Thymus (tissue), 11 donors: Measurements from ENCODE around the gene PEAK1. TPM values are rescaled to one million over a fixed set of nuclear protein-coding genes. Genes with fewer than 3 reads are reported as not detected.

Experiments used
- DNase-seq, 9 donors: peaks; one replicate each; pipeline ENCODE4 v3.0.0-alpha.2; 2013; ENCODE audit warnings: low spot score in 9 of 9, low read depth in 6 of 9, missing footprints in 1 of 9
- H3K27ac ChIP-seq, 2 donors: one replicate each; pipeline ENCODE4 v1.5.1; 2013; ENCODE audit warnings: control low read depth in 1 of 2, low read depth in 1 of 2, low read length in 1 of 2, mild to moderate bottlenecking in 1 of 2, moderate library complexity in 1 of 2
- H3K27me3 ChIP-seq, 2 donors: one replicate each; pipeline ENCODE4 v1.5.1; 2013; ENCODE audit warnings: low read length in 1 of 2; ENCODE audit not compliant: control insufficient read depth in 2 of 2, insufficient read depth in 1 of 2
- H3K36me3 ChIP-seq, 2 donors: one replicate each; pipeline ENCODE4 v1.5.1; 2013; ENCODE audit warnings: low read length in 1 of 2, mild to moderate bottlenecking in 1 of 2, moderate library complexity in 1 of 2; ENCODE audit not compliant: control insufficient read depth in 2 of 2, insufficient read depth in 2 of 2
- H3K4me1 ChIP-seq, 2 donors: one replicate each; pipeline ENCODE4 v1.5.1; 2013; ENCODE audit warnings: low read length in 2 of 2; ENCODE audit not compliant: control insufficient read depth in 2 of 2, insufficient read depth in 2 of 2
- H3K4me3 ChIP-seq, 2 donors: one replicate each; pipeline ENCODE4 v1.5.1; 2013; ENCODE audit warnings: low read length in 2 of 2, control low read depth in 1 of 2, mild to moderate bottlenecking in 1 of 2
- H3K9me3 ChIP-seq, 2 donors: one replicate each; pipeline ENCODE4 v1.5.1; 2013; ENCODE audit warnings: low read length in 1 of 2, mild to moderate bottlenecking in 1 of 2; ENCODE audit not compliant: control insufficient read depth in 2 of 2, insufficient read depth in 1 of 2
- WGBS: extraction: QIAGEN DNeasy Blood & Tissue Kit; methylation state at CpG from one replicate; pipeline ENCODE4 v1.1.7; 2013; 5-methylcytosine and 5-hydroxymethylcytosine counted together
- polyA plus RNA-seq: library from polyadenylated mRNA; stranded (reverse); fragments of 200-250 nt; gene quantifications from one replicate; pipeline ENCODE4 v1.2.3, GENCODE V29; 2013
- total RNA-seq: library from RNA; stranded (reverse); fragments of 120-200 nt; gene quantifications from one replicate; pipeline ENCODE4 v1.2.4, GENCODE V29; 2013
- donor health status: healthy.

Gene PEAK1
- total and polyA plus RNA-seq, 2 donors = 4.7 to 7.8 TPM

GRCh38 chr15:77112838-77113504, 306.9 kb downstream of the PEAK1 start:
- no peaks in the 10 kb centered on the region for H3K27me3 ChIP-seq
- H3K4me3 ChIP-seq = no peak overlapping the region
- H3K27ac ChIP-seq = no peak overlapping the region
- 95% methylated on average over 2 of the region's 2 CpGs for WGBS
- no peaks in the 10 kb centered on the region for H3K4me1 ChIP-seq
- no peak for DNase-seq
- no peaks in the 10 kb centered on the region for H3K9me3 ChIP-seq
- H3K36me3 ChIP-seq = peaks cover 6 to 7% of the 10 kb centered on the region in 2 donors

DNA sequence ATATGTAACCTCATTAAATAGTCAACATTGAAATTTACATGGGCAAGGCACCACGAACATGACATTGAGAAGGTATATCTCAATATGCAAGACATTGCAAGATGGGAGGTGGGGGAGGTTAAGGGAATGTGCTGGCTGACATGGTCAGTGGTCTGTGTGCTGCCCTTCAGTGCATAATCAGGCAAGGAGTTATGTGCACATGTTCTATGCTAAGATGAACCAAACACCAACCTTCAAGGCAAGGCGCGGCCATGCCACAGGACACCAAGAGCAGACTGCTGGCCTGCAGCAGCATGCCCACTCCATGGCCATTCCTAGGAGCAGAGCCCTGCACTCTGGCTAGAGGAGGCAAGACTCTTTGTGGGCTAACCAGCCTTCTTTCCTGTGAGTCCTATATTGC, 308.1 kb downstream of the PEAK1 start:
- Histone ChIP-seq H3K4me3 (no peak overlapping the region), H3K27me3 (no peaks in the 10 kb centered on the region), H3K9me3 (no peaks in the 10 kb centered on the region), H3K4me1 (no peaks in the 10 kb centered on the region), H3K36me3 (peaks cover 6 to 7% of the 10 kb centered on the region in 2 donors), H3K27ac (no peak overlapping the region)
- DNase-seq = no peak
- WGBS = 98% methylated on average over 3 of the region's 3 CpGs

DNA sequence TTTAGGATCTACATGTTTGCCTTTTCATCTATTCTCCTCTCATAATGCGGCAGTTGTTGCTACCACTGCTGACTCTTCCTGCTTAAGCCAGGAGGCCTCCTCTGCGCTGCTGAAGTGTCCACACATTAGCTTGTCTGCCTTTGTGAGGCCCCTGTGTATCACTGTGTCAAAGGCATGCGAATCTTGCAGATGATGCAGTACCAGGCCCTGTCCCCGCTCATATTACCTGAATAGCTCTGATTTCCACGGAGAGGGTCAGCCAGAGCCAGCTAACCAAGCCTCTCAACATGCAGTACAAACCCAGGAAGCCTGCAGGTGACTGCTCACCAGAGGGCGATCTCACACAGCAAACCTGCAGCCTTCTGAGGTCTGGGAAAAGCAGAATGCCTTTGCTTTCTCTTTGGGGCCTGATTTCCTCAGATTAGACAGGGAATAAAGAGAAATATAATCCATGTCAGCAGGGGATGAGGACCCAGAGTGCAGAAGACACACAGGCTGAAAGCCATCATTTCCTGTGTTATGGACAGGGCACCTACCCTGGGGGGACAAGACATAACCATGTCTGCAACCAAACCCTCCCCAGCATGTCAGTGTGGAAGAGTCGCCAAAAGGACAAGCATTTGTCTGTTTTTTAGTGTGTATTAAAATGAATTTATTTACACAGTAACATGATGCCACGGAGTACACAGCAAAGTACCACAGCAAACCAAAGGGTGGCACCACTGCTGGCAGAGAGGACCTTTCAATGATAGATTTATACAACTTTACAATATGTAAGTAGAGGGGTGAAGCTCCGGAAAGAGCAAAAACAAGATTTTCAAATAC, 312.2 kb downstream of the PEAK1 start:
- WGBS = 84% methylated on average over 9 of the region's 9 CpGs
- DNase-seq = peak in 6 of 9 donors; percentile 11 to 55 (median 32)
- H3K27ac ChIP-seq = no peak overlapping the region
- H3K4me3 ChIP-seq = no peak overlapping the region
- H3K27me3 ChIP-seq = no peaks in the 10 kb centered on the region
- peaks cover 0 to 9% of the 10 kb centered on the region in 2 donors for H3K4me1 ChIP-seq
- H3K36me3 ChIP-seq = peaks cover 0 to 3% of the 10 kb centered on the region in 2 donors
- no peaks in the 10 kb centered on the region for H3K9me3 ChIP-seq

- Histone ChIP-seq H3K36me3 (no peaks in the 10 kb centered on the region), H3K9me3 (no peaks in the 10 kb centered on the region), H3K27ac (no peak overlapping the region), H3K27me3 (no peaks in the 10 kb centered on the region), H3K4me1 (peaks cover 0 to 9% of the 10 kb centered on the region in 2 donors), H3K4me3 (no peak overlapping the region)
- WGBS = 99% methylated on average over 2 of the region's 2 CpGs
- DNase-seq = no peak
These were observed 312.8 kb downstream of the PEAK1 start for GRCh38 chr15:77107068-77107467.

- Histone ChIP-seq H3K36me3 (no peaks in the 10 kb centered on the region), H3K4me1 (peaks cover 0 to 9% of the 10 kb centered on the region in 2 donors), H3K4me3 (no peak overlapping the region), H3K27me3 (no peaks in the 10 kb centered on the region), H3K9me3 (no peaks in the 10 kb centered on the region), H3K27ac (no peak overlapping the region)
- DNase-seq = no peak
- WGBS = 98% methylated on average over 3 of the region's 3 CpGs
These were observed 315.7 kb downstream of the PEAK1 start for GRCh38 chr15:77104155-77104554.

GRCh38 chr15:77099741-77100463, 320.0 kb downstream of the PEAK1 start:
- WGBS = 96% methylated on average over 4 of the region's 4 CpGs
- Histone ChIP-seq H3K36me3 (no peaks in the 10 kb centered on the region), H3K9me3 (peaks cover 0 to 2% of the 10 kb centered on the region in 2 donors), H3K4me3 (no peak overlapping the region), H3K4me1 (peaks cover 0 to 6% of the 10 kb centered on the region in 2 donors), H3K27me3 (no peaks in the 10 kb centered on the region), H3K27ac (no peak overlapping the region)
- DNase-seq = no peak

- DNase-seq = no peak
- Histone ChIP-seq H3K9me3 (peaks cover 0 to 2% of the 10 kb centered on the region in 2 donors), H3K4me3 (no peak overlapping the region), H3K36me3 (no peaks in the 10 kb centered on the region), H3K4me1 (peaks cover 0 to 2% of the 10 kb centered on the region in 2 donors), H3K27ac (no peak overlapping the region), H3K27me3 (no peaks in the 10 kb centered on the region)
- 99% methylated on average over 4 of the region's 4 CpGs for WGBS
These were observed 321.3 kb downstream of the PEAK1 start for GRCh38 chr15:77098572-77098971.

GRCh38 chr15:77097921-77098320, 322.0 kb downstream of the PEAK1 start:
- H3K4me3 ChIP-seq = no peak overlapping the region
- WGBS = 98% methylated on average over 5 of the region's 5 CpGs

GRCh38 chr15:77097248-77097721, 322.6 kb downstream of the PEAK1 start:
- Histone ChIP-seq H3K4me3 (no peak overlapping the region), H3K27me3 (no peaks in the 10 kb centered on the region), H3K36me3 (no peaks in the 10 kb centered on the region), H3K27ac (no peak overlapping the region), H3K9me3 (peaks cover 0 to 2% of the 10 kb centered on the region in 2 donors), H3K4me1 (no peaks in the 10 kb centered on the region)
- no peak for DNase-seq
- 90% methylated on average over 7 of the region's 7 CpGs for WGBS

More at GRCh38 chr15:77097921-77098320, 322.0 kb downstream of the PEAK1 start:
- H3K9me3 ChIP-seq = peaks cover 0 to 2% of the 10 kb centered on the region in 2 donors
- no peaks in the 10 kb centered on the region for H3K36me3 ChIP-seq
- H3K4me1 ChIP-seq = no peaks in the 10 kb centered on the region
- no peak for DNase-seq
- H3K27ac ChIP-seq = no peak overlapping the region
- H3K27me3 ChIP-seq = no peaks in the 10 kb centered on the region
